ENCODE results near the gene COA8.

DNA sequence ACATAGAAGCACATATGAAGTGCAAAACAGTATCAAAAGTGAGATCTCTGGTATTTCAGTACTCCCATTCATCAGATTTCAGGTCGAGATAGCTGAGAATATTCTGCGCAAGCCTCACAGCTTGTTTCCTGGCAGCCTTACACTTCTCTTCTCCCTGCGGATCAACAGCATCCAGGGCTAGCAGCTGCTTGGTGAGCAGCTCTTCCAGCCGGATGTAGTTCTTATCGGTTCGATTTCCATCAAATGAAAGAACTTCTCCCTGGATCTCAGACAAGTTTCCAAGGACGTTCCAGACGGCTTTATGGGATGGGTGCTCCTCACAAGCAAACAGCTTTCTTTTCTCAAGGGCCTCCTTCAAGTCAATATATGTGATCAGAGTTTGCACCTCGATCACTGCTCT, 3.0 kb upstream of the COA8 start:
- TF ChIP-seq EZH2 (IDR thresholded peaks at IDR 0.05; ENCODE audit: low read length, missing control alignments) (no peak), CTCF (conservative IDR thresholded peaks at IDR 0.05 in 1 of 2, IDR thresholded peaks at IDR 0.05 in 1 of 2; ENCODE audit: low read depth in 1 of 2, low read length in 2 of 2) (no peak)

All from fibroblast of lung (primary cell).